GM20431 (cell line): ENCODE measurements around the gene LAIR2.
"Not testable (repeated sequence)": the region's sequence is repeated elsewhere in the genome, so short reads cannot be mapped to it uniquely, and the experiment has no call there.

Source experiments
- in situ Hi-C: fragments of 300-500 bp; cut with MseI, MboI; formaldehyde crosslinking; loops from one replicate; pipeline ENCODE4 v1.15.0; 2020; ENCODE audit warnings: low sequenced_read_pairs; ENCODE audit not compliant: unreplicated experiment

Gene LAIR2

DNA sequence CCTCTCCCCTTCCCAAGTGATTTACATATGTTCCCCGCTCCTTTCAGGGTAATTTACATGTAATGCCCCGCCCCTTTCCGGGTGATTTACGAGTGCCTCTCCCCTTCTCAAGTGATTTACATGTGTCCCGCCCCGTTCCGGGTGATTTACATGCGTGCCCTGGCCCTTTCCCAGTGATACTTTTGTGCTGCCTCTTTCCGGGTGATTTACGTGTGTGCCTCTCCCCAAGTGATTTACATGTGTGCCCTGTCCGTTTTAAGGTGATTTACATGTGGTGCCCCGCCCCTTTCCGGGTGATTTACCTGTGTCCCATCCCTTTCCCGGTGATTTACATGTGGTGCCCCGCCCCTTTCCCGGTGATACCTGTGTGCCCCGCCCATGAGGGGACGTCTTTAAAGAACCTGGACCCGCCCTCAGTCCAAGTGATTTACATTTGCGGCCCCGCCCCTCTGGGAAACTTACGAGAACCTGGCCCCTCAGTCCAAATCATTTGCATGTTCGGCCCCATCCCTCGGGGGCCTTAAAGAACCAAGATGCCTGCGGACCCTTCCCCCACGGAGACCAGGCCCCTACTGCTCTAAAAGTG, 38.5 kb upstream of the LAIR2 start:
- in situ Hi-C loops, result no loop called here

DNA sequence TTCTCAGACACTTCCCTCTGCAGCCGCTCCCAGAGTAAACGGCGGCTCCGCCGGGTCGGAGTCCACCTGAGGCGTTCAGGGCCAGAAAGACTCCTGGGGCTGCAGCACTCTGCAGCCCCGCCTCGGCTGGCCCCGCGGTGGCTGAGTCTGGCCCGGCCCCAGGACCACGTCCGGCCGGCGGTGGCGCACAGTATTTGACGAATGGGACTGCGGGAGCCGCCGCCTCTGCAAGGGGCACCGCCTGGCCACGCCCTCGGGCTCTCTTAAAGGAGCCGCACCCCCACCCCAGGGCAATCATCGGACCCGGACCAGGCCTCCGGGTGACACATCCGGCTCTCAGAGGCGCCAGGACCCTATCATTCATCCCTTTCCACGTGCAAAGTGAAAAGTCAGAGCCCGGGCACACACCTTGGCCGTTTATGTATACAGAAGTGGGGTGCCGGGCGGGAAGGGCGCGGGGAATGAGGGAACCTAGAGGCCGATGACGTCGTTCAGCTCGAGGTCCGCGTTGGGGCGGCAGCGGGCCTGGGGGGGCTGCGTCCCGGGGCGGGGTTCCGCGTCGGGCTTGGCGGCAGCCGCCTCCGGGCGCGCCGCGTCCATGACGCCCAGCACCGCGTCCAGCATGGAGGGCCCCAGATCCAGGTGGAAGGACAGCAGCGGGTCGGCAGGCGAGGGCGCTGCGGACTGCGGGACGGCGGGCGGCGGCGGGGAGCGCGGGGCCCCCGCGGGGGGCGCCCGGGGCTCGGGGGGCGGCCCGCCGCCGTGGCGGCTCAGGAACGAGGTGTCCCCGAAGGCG, 37.8 kb upstream of the LAIR2 start:
- in situ Hi-C loops, result no loop called here

DNA sequence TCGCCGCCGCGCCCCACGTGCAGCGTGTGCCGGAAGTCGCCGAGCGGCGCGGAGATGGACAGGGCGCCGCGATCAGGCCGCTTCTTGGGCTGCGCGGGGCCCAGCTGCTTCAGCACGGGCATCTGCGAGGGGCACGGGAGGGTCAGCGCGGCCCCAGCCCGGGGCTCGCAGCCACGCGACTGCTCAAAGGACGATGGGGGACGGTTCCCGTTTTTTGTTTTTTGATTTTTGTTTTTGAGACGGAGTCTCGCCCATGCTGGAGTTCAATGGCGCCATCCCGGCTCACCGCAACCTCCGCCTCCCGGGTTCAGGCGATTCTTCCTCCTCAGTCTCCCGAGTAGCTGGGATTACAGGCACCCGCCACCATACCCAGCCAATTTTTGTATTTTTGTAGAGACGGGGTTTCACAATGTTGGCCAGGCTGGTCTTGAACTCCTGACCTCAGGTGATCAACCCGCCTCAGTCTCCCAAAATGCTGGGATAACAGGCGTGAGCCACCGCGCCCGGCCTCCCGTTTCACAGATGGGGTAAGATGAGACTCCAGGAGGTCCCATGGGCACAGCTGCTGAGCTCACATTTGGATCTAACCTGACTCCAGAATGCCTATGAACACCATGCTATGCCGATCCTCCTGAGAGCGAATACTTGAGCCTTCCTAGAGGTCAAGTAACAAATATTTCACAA, 37.1 kb upstream of the LAIR2 start:
- in situ Hi-C loops, result no loop called here

DNA sequence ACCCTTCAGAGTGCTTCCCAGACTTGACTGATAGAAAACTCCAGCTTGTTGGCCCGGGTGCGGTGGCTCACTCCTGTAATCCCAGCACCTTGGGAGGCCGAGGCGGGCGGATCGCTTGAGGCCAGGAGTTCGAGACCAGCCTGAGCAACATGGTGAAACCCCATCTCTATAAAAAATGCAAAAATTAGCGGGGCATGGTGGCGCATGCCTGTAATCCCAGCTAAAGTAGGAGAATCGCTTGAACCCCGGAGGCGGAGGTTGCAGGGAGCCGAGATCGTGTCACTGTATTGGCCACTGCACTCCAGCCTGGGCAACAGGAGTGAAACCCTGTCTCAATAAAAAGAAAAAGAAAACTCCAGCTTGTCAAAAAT, 36.5 kb upstream of the LAIR2 start:
- in situ Hi-C loops, result not testable (repeated sequence)

DNA sequence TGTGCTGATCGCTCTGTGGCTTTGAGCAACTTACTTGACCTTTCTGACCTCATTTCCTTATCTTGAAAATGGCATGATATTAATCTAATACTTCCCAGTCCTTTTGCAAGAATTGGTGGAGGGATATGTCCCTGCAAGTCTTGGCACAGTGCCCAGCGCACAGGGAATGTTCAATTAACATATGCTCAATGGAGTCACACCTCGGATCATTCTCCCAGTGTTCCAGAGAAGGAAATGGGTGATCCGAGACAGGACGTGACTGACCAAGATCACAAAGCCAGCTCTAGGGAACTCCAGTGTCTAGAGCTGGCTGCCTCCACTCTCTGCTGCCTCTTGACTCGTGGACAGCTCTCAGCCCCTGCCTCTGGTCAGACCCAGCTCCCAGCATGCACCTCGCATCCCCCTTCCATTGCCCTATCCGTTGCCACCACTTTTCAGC, 33.1 kb upstream of the LAIR2 start:
- in situ Hi-C loops, result no loop called here

DNA sequence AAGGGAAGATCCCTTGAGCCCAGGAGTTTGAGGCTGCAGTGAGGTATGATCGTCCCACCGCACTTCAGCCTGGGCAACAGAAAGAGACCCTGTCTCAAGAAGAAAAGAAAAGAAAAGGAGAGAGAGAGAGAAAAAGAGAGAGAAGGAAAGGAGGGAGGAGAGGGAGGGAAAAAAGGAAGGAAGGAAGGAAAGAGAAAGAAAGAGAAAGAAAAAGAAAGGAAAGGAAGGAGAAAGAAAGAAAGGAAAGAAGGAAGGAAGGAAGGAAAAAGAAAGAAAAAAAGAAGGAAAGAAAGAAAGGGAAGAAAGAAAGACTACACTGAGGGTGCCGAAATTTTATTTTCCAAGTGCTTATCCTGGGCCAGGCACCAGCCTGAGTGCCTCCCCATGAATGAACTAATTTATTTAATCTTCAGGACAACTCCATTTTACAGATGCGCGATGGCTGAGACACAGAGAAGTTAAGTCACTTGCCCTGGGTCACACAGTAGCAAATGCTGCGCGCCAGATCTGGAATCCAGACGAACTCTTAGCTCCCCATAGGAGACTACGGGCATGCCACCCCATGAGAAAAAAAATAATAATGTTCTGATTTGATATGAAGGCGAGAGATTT, 32.2 kb upstream of the LAIR2 start:
- in situ Hi-C loops, result loop anchor here (10.0 kb wide), 1 partner anchor 204 kb away; no protein-coding TSS in a partner anchor

DNA sequence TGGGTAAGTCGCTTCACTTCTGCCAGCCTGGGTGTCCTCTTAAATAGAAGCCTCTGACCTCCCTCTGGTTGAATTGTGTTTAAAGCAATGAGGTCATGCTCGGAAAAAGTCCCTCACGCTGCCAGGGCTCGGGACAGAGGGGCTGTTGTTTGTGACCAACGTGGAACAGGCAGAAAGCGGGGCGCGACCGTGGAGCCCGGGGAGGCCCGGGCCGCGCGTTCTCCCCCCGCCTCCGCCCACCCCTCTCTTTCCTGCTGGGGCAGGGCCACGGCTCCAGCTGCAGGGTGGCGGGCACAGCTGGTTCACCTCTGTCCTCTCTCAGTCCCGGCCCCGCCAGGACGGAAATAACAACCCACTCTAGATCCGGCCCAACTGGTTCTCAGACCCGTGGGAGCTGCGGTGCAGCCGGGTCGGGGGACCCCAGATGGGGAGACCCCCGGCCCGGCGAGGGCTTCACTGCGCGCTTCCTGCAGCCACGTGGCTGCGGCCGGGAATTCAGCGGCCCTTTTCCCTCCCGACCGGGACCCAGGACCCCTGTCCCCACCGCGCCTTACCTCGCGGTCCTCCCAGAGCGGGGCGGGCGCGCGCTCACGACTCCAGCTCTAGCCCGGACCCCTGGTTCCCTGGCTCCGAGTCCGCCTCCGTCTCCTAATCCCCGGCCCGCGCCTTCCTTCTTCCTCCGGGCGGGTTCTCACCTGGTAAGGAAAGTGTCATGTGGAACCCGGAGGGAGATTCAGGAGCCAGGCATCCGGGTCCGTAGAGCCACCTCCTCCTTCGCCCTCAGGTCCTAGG, 31.4 kb upstream of the LAIR2 start:
- in situ Hi-C loops, result loop anchor here (10.0 kb wide), 1 partner anchor 204 kb away; no protein-coding TSS in a partner anchor

DNA sequence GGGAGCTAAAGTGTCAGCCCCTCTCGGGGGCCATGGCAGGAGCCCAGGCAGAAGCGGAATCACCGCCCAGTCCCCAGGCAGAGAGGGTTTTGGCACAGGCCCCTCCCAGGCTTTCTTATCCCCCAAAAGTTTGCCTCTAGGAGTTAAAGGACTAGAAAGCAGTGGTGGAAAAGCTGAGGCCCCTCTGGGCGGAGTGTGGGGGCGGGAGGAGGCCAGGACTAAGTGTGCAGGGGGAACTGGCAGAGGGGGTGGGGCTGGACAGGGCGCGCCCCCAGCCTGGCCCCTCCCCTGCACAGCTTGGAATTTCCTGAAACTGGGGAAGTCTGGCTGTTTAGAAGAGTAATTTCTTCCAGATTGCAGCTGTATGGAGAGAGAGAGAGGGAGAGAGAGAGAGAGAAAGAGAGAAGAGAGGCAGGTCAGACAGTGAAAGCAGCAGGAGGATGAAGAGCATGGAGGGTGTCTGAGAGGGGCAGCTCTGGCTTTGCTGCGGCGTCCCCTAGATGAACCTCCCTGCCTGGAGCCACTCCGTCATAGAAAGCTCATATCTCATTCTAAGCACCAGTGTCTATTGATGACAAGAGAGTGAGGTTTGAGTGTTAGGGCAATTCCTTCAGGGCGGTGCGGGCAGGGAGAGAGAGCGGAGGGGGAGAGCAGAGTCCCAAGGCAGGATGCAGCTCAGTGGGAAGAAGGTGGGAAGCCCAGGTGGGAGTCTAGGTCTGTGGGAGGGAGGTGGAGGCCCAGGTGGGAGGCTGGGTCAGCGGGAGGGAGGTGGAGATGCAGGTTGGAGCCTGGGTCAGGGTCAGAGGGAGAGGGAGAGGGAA, 29.4 kb upstream of the LAIR2 start, which contains the start of gene CDC42EP5:
CDC42EP5 (minus strand) TSS at position 226 of the 821 bp plus-strand sequence. CDS start 7,749 bp downstream, outside the sequence.
- in situ Hi-C loops, result loop anchor here (10.0 kb wide), 1 partner anchor 202 kb away; no protein-coding TSS in a partner anchor

DNA sequence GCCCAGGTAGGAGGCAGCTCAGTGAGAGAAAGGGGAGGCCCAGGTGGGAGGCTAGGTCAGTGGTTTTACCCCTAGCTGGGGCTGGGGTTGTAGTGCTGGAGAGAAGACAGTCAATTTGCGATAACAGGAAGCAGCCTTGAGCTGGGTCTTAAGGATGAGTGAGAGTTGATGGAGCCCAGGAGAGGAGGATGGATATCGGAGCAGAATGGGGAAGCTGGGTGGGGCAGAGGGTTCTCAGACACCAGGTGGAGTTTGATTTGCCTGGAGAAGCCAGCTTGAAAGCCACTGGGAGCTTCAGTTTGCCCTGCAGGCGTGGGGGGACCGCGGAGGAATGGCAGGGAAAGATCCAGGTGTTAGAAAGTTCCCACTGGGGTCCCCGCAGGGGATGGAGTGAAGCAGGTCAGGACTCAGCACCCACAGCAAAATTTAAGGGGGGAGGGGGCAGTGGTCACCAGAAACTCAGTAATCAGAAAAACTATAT, 28.7 kb upstream of the LAIR2 start:
- in situ Hi-C loops, result loop anchor here (10.0 kb wide), 1 partner anchor 201 kb away; no protein-coding TSS in a partner anchor

DNA sequence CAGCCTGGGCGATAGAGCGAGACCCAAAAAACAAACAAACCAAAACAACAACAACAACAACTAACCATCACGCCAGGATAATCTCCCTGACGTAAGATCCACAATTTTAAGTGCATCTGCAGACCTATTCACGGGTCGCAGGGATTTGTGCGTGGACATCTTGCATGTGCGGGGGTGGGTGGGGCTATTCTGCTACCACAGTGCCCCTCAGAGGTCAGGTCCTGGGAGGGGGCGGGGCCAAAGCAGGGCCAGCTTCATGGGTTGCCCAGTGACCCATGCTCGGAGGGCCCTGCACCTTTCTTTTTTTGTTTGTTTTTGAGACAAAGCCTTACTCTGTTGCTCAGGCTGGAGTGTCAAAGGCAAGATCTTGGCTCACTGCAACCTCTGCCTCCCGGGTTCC, 26.9 kb upstream of the LAIR2 start:
- in situ Hi-C loops, result loop anchor here (10.0 kb wide), 1 partner anchor 199 kb away; no protein-coding TSS in a partner anchor

DNA sequence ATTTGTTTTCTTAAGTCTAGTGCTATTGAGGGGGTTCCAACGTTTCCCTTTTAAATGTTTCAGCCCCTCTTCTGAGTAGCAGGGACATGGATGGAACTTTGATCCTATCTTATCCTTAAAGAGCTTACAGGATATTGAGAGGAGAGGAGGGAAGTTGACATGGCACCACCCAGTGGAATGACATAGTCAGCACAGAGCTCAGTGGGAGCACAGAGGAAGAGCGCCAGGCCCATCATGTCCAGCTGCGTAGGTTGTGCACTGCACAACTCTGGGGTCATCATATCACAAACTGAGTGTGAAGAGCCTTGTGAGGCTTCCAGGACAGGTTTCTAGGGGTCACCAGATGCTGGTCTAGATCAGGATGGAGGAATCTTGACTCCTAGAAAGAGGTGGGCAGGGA, 25.0 kb upstream of the LAIR2 start:
- in situ Hi-C loops, result loop anchor here (10.0 kb wide), 1 partner anchor 197 kb away; no protein-coding TSS in a partner anchor

DNA sequence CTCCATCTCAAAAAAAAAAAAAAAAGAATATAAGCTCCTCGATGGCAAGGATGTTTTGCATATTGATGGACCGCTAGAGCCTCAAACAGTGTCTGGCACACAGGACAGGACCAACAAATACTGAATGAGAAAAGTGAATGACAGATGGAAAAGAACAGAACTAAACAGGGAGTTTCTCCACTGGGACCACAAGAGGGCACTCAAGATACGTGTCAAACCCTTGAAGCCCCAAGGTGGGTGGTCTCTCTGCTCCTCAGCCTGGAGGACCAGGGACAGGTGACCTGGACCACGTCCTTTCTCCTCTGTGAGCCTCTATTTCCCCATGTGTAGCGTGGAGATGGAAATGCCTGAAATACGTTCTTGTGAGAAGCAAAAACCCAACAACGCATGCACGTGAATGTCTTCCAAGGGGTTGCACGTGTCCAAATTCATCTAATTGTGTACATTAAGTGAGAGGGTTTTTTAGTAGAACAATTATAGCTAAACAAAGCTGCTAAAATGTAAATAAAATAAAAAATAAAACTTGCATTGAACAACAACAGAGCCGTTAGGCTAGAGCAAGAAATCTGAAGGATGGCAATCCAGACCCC, 23.9 kb upstream of the LAIR2 start:
- in situ Hi-C loops, result loop anchor here (10.0 kb wide), 1 partner anchor 196 kb away; no protein-coding TSS in a partner anchor

DNA sequence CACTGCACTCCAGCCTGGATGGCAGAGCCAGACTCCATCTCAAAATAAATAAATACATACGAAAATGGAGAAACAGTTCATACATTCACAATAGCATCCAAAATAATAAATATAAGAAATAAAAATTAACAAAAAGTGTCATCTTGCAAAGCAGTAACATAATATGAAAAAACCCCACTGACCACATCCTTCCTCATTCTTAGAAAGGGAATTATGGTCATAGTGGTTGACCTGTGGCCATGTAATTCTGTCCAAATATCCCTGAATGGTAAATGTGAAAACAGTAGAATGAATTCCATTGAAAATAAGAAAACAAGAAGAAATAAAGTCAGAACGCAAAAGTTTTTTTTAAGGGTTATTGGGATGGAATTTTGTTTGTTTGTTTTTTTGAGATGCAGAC, 22.6 kb upstream of the LAIR2 start:
- in situ Hi-C loops, result no loop called here

DNA sequence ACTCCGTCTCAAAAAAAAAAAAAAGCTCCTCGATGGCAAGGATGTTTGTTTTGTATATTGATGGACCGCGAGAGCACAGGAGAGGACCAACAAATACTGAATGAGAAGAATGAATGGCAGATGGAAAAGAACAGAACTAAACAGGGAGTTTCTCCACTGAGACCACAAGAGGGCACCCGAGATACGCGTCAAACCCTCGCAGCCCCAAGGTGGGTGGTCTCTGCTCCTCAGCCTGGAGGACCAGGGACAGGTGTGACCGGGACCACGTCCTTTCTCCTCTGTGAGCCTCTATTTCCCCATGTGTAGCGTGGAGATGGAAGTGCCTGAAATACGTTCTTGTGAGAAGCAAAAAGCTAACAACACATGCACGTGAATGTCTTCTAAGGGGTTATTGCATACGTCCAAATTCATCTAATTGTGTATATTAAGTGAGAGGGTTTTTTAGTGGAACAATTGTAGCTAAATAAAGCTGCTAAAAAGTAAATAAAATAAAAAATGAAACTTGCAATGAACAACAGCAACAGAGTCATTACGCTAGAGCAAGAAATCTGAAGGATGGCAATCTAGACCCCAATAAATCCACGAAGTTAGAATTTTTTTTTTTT, 21.2 kb upstream of the LAIR2 start:
- in situ Hi-C loops, result no loop called here

DNA sequence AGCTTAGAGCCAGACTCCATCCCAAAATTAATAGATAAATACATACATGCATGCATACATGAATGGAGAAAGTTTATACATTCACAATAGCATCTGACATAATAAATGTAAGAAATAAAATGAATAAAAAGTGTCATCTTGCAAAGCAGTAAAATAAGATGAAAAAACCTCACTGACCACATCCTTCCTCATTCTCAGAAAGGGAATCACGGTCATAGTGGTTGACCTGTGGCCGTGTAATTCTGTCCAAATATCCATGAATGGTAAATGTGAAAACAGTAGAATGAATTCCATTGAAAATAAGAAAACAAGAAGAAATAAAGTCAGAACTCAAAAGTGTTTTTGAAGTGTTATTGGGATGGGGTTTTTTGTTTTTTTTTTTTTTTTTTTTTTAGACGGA, 19.7 kb upstream of the LAIR2 start:
- in situ Hi-C loops, result no loop called here

DNA sequence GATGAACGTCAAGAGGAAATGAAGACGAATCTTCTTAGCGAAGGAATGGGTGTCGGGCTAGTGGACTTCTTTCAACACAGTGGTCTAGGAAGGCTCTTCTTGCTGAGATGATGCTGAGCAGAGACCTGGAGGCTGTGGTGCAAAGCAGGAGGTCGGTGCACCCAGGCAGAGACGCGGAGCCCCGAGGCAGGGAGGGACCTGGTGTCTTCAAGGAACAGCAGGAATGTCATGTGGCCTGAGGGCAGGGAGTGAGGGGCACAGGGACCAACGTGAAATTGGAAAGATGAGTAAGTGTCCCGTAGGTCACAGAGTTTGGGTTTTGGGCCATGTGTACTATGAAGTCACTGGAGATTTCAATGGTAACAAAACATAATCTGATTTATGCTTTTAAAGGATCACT, 18.2 kb upstream of the LAIR2 start:
- in situ Hi-C loops, result no loop called here

DNA sequence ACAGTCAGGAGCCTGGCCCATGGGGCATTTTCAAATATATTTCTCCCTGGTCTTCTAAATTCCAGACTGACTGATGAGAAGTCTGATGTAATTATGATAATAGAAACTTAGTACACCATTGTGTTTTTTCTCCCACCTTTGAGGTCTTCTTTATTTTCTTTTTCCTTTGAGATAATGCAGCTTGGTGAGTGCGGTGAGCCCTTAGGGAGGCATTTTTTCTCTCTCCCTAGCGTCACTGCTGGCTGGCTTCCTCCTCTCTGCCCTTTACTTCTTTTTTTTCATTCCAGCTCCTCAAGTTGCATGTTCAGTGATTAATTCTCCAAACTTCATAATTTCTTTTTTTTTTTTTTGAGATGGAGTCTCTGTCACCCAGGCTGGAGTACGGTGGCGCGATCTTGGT, 16.8 kb upstream of the LAIR2 start:
- in situ Hi-C loops, result no loop called here

DNA sequence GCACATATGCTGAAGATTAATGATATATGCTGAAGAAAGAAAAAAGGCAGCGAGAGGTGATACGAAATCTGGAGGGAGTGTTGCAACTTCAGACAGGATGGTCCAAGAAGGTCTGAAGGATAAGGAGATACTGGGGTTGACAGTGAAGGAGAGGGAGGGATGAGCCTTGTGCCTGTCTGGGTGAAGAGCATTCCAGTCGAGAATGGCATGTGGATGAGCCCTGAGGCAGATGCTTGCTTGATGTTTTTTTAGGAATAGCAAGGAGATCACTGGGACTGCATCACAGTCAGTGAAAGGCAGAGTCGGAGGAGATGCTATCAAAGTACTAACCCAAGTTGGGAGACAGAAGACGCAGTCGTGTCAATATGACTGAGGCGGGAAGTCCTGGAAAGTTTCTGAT, 13.3 kb upstream of the LAIR2 start:
- in situ Hi-C loops, result no loop called here
